ENCODE data around the gene CRKL.
"Not testable (repeated sequence)": the region's sequence is repeated elsewhere in the genome, so short reads cannot be mapped to it uniquely, and the experiment has no call there.

Gene CRKL

GRCh38 chr22:20916916-20917810 lies at the start of gene CRKL:
Gene CRKL, plus strand, starts transcription at chr22:20917407. Its CDS starts 528 bp downstream, at chr22:20917935.
- DNase-seq (ENCODE audit: low spot score), result peak; percentile 100

- DNase-seq (ENCODE audit: low spot score), result no peak
These were observed 48.9 kb upstream of the CRKL start for GRCh38 chr22:20868025-20868962.

GRCh38 chr22:20869234-20869633 lies 48.0 kb upstream of the CRKL start:
- DNase-seq (ENCODE audit: low spot score), result no peak

- DNase-seq (ENCODE audit: low spot score), result no peak
These were observed 44.0 kb upstream of the CRKL start for GRCh38 chr22:20873214-20873613.

GRCh38 chr22:20875296-20875695 lies 41.9 kb upstream of the CRKL start:
- no peak for DNase-seq (ENCODE audit: low spot score)

- no peak for DNase-seq (ENCODE audit: low spot score)
These were observed 39.5 kb upstream of the CRKL start for GRCh38 chr22:20877715-20878114.

GRCh38 chr22:20881231-20881630 lies 36.0 kb upstream of the CRKL start:
- DNase-seq (ENCODE audit: low spot score), result no peak

- no peak for DNase-seq (ENCODE audit: low spot score)
These were observed 35.1 kb upstream of the CRKL start for GRCh38 chr22:20881869-20882815.

GRCh38 chr22:20882855-20883254 lies 34.4 kb upstream of the CRKL start:
- no peak for DNase-seq (ENCODE audit: low spot score)

- DNase-seq (ENCODE audit: low spot score), result no peak
These were observed 32.8 kb upstream of the CRKL start for GRCh38 chr22:20884454-20884853.

- no peak for DNase-seq (ENCODE audit: low spot score)
These were observed 32.1 kb upstream of the CRKL start for GRCh38 chr22:20885017-20885556.

GRCh38 chr22:20885557-20886323 lies 31.5 kb upstream of the CRKL start:
- peak; percentile 87 for DNase-seq (ENCODE audit: low spot score)

GRCh38 chr22:20887375-20887774 lies 29.8 kb upstream of the CRKL start:
- DNase-seq (ENCODE audit: low spot score), result no peak

GRCh38 chr22:20889025-20889704 lies 28.0 kb upstream of the CRKL start:
- DNase-seq (ENCODE audit: low spot score), result no peak

GRCh38 chr22:20889904-20890540 lies 27.2 kb upstream of the CRKL start:
- no peak for DNase-seq (ENCODE audit: low spot score)

GRCh38 chr22:20890975-20891374 lies 26.2 kb upstream of the CRKL start:
- no peak for DNase-seq (ENCODE audit: low spot score)

GRCh38 chr22:20897737-20898136 lies 19.5 kb upstream of the CRKL start:
- not testable (repeated sequence) for DNase-seq (ENCODE audit: low spot score)

- DNase-seq (ENCODE audit: low spot score), result no peak
These were observed 17.3 kb upstream of the CRKL start for GRCh38 chr22:20899827-20900423.
